IMR-90 (cell line): Measurements from ENCODE around the gene NEIL1. TPM values are rescaled to one million over a fixed set of nuclear protein-coding genes. Genes with fewer than 3 reads are reported as not detected.

Experiments used
- ATAC-seq: fragments of 200-7000 bp; cut with Tn5 transposase; 2 replicates; pipeline ENCODE4 v1.9.1; 2020; ENCODE audit warnings: low read depth, mild to moderate bottlenecking, moderate library complexity
- BruUV-seq: library from RNA; stranded (reverse); fragments of 400-500 nt; replicated peaks from 2 replicates; lab custom pipeline; 2021; lab: Mats Ljungman, UMichigan
- CTCF ChIA-PET: fragments of 300-600 bp; formaldehyde crosslinking; extraction: SDS; loops from one replicate; lab custom pipeline; 2021; ENCODE audit warnings: antibody characterized with exemption; lab: Yijun Ruan, JAX
- POLR2A ChIA-PET: fragments of 300-600 bp; sonication (Branson Sonifier 250); formaldehyde crosslinking; loops from one replicate; lab custom pipeline; 2022; ENCODE audit warnings: antibody characterized with exemption; ENCODE audit not compliant: unreplicated experiment; lab: Charles Lee
- DNase-seq: peaks from one replicate; pipeline ENCODE4 v3.0.0; 2013
- H2AFZ ChIP-seq: replicated peaks from 2 replicates; pipeline ENCODE3; 2013; ENCODE audit warnings: low read length, mild to moderate bottlenecking; ENCODE audit not compliant: poor library complexity
- H2AK5ac ChIP-seq: 2 replicates; pipeline ENCODE4 v1.6.1; 2013; ENCODE audit warnings: low read depth, low read length, inconsistent platforms
- H2AK9ac ChIP-seq: replicated peaks from 2 replicates; pipeline ENCODE3; 2013; ENCODE audit warnings: mild to moderate bottlenecking, low read depth, low read length, moderate library complexity; ENCODE audit not compliant: poor library complexity
- H2BK120ac ChIP-seq: 2 replicates; pipeline ENCODE4 v1.6.1; 2013; ENCODE audit warnings: low read depth, low read length, inconsistent platforms
- H2BK15ac ChIP-seq: 3 replicates; pipeline ENCODE4 v1.6.1; 2013; ENCODE audit warnings: low read depth, low read length, inconsistent platforms
- H2BK20ac ChIP-seq: 2 replicates; pipeline ENCODE4 v1.6.1; 2013; ENCODE audit warnings: low read depth, mild to moderate bottlenecking, inconsistent platforms, low read length, moderate library complexity
- H2BK5ac ChIP-seq: 2 replicates; pipeline ENCODE4 v1.6.1; 2013; ENCODE audit warnings: mild to moderate bottlenecking, low read depth, low read length, inconsistent platforms; ENCODE audit not compliant: poor library complexity, severe bottlenecking
- H3K14ac ChIP-seq: replicated peaks from 2 replicates; pipeline ENCODE4 v1.6.1; 2013; ENCODE audit warnings: low read depth, low read length, inconsistent platforms
- H3K18ac ChIP-seq: 2 replicates; pipeline ENCODE4 v1.6.1; 2013; ENCODE audit warnings: low read depth, low read length, control low read depth
- H3K23ac ChIP-seq: 2 replicates; pipeline ENCODE4 v1.6.1; 2013; ENCODE audit warnings: low read depth, low read length, inconsistent platforms
- H3K27ac ChIP-seq: 2 replicates; pipeline ENCODE4 v1.5.1; 2013; ENCODE audit warnings: mild to moderate bottlenecking, control low read depth, low read length; ENCODE audit not compliant: insufficient read depth
- H3K27me3 ChIP-seq: 2 replicates; pipeline ENCODE4 v1.6.1; 2013; ENCODE audit warnings: low read length; ENCODE audit not compliant: control insufficient read depth, insufficient read depth
- H3K36me3 ChIP-seq: 2 replicates; pipeline ENCODE4 v1.6.1; 2013; ENCODE audit warnings: low read length, mixed read lengths; ENCODE audit not compliant: control insufficient read depth, insufficient read depth
- H3K4ac ChIP-seq: 2 replicates; pipeline ENCODE4 v1.6.1; 2013; ENCODE audit warnings: low read depth, low read length, inconsistent platforms
- H3K4me1 ChIP-seq: 2 replicates; pipeline ENCODE4 v1.6.1; 2013; ENCODE audit warnings: low read length, mixed read lengths; ENCODE audit not compliant: control insufficient read depth, insufficient read depth
- H3K4me2 ChIP-seq: 2 replicates; pipeline ENCODE4 v1.6.1; 2013; ENCODE audit warnings: low read depth, mild to moderate bottlenecking, control low read depth, low read length, moderate library complexity
- H3K4me3 ChIP-seq: 2 replicates; pipeline ENCODE4 v1.5.1; 2013; ENCODE audit warnings: low read depth, mild to moderate bottlenecking, control low read depth, low read length, moderate library complexity; ENCODE audit not compliant: insufficient read depth
- H3K56ac ChIP-seq: 2 replicates; pipeline ENCODE4 v1.6.1; 2013; ENCODE audit warnings: low read length, inconsistent platforms; ENCODE audit not compliant: insufficient read depth; ENCODE audit errors: extremely low read depth
- H3K79me1 ChIP-seq, 2 experiments: 2 replicates each; pipeline ENCODE4 v1.6.1; 2013; ENCODE audit warnings: low read length in 2 of 2, inconsistent platforms in 1 of 2, low read depth in 1 of 2
- H3K9ac ChIP-seq: 2 replicates; pipeline ENCODE4 v1.6.1; 2013; ENCODE audit warnings: low read depth, low read length, control low read depth
- H3K9me1 ChIP-seq: 2 replicates; pipeline ENCODE4 v1.6.1; 2013; ENCODE audit warnings: low read length, inconsistent platforms; ENCODE audit not compliant: insufficient read depth
- H3K9me3 ChIP-seq: 2 replicates; pipeline ENCODE4 v1.6.1; 2013; ENCODE audit warnings: low read length; ENCODE audit not compliant: control insufficient read depth, insufficient read depth
- H4K20me1 ChIP-seq: 2 replicates; pipeline ENCODE4 v1.6.1; 2013; ENCODE audit warnings: low read length, inconsistent platforms; ENCODE audit not compliant: insufficient read depth
- H4K5ac ChIP-seq: 2 replicates; pipeline ENCODE4 v1.6.1; 2013; ENCODE audit warnings: mild to moderate bottlenecking, low read depth, low read length, control low read depth
- H4K8ac ChIP-seq, 2 experiments: 2 replicates each; pipeline ENCODE4 v1.6.1; 2013; ENCODE audit warnings: low read depth in 2 of 2, low read length in 2 of 2, control low read depth in 1 of 2, inconsistent platforms in 1 of 2
- H4K91ac ChIP-seq: 2 replicates; pipeline ENCODE4 v1.6.1; 2013; ENCODE audit warnings: low read depth, low read length, inconsistent platforms; ENCODE audit not compliant: insufficient read depth
- BHLHE40 ChIP-seq: fragments of 150-350 bp; IDR thresholded peaks from 2 replicates; pipeline ENCODE4 v1.6.1; 2016; ENCODE audit warnings: mild to moderate bottlenecking, low read depth, low read length
- CEBPB ChIP-seq: IDR thresholded peaks from 2 replicates; pipeline ENCODE4 v1.6.1; 2012; ENCODE audit warnings: low read depth, low read length, improper control_type of control experiment
- CHD1 ChIP-seq: IDR thresholded peaks from 2 replicates; pipeline ENCODE4 v1.6.1; 2012; ENCODE audit warnings: low read depth, low read length, improper control_type of control experiment
- ELK1 ChIP-seq: fragments of 150-350 bp; IDR thresholded peaks from 2 replicates; pipeline ENCODE4 v1.6.1; 2016; ENCODE audit warnings: low read depth, mild to moderate bottlenecking, low read length, moderate library complexity, borderline replicate concordance
- MAFK ChIP-seq: IDR thresholded peaks from 2 replicates; pipeline ENCODE4 v1.6.1; 2012; ENCODE audit warnings: low read depth, low read length, improper control_type of control experiment
- MAZ ChIP-seq: IDR thresholded peaks from 2 replicates; pipeline ENCODE4 v1.6.1; 2012; ENCODE audit warnings: low read depth, mild to moderate bottlenecking, low read length, improper control_type of control experiment, moderate library complexity, borderline replicate concordance
- NFE2L2 ChIP-seq: fragments of 150-350 bp; IDR thresholded peaks from 2 replicates; pipeline ENCODE4 v1.6.1; 2016; ENCODE audit warnings: low read depth, mild to moderate bottlenecking, low read length
- POLR2A ChIP-seq: IDR thresholded peaks from 2 replicates; pipeline ENCODE4 v1.6.1; 2012; ENCODE audit warnings: mild to moderate bottlenecking, low read depth, low read length
- RCOR1 ChIP-seq: IDR thresholded peaks from 2 replicates; pipeline ENCODE4 v1.6.1; 2012; ENCODE audit warnings: mild to moderate bottlenecking, low read length, improper control_type of control experiment; ENCODE audit not compliant: insufficient replicate concordance
- RFX5 ChIP-seq: IDR thresholded peaks from 2 replicates; pipeline ENCODE4 v1.8.0; 2012; ENCODE audit warnings: low read depth, mild to moderate bottlenecking, low read length, moderate library complexity
- SMC3 ChIP-seq: fragments of 150-350 bp; IDR thresholded peaks from 2 replicates; pipeline ENCODE4 v1.6.1; 2016; ENCODE audit warnings: low read depth, mild to moderate bottlenecking, antibody characterized with exemption, low read length, moderate library complexity
- USF2 ChIP-seq: fragments of 150-350 bp; IDR thresholded peaks from 2 replicates; pipeline ENCODE4 v1.6.1; 2017; ENCODE audit warnings: mild to moderate bottlenecking, antibody characterized with exemption, low read length, low read depth
- WGBS, 2 experiments: methylation state at CpG; one replicate each; pipeline versions ENCODE4 v1.1.5 to v1.1.7; 2013; ENCODE audit warnings: missing lambda C conversion rate in 2 of 2; ENCODE audit not compliant: insufficient read length in 1 of 2; ENCODE audit errors: extremely low coverage in 2 of 2; 5-methylcytosine and 5-hydroxymethylcytosine counted together
- dilution Hi-C: fragments of 300-500 bp; cut with HindIII; formaldehyde crosslinking; loops from one replicate; pipeline ENCODE4 v1.14.3; 2018; ENCODE audit warnings: low sequenced_read_pairs; ENCODE audit not compliant: unreplicated experiment
- in situ Hi-C: fragments of 300-500 bp; cut with MboI; formaldehyde crosslinking; loops from 3 replicates; pipeline ENCODE4 v1.14.3; 2019; ENCODE audit warnings: low sequenced_read_pairs, inconsistent platforms, mixed read lengths
- intact Hi-C: fragments of 100-400 bp; cut with micrococcal nuclease; formaldehyde crosslinking; loops from 2 replicates; pipeline ENCODE4 v1.10.0; 2022
- polyA plus RNA-seq, 3 experiments: library from polyadenylated mRNA; depleted of rRNA; stranded (reverse); fragments of >200 nt; gene quantifications; 2 replicates each; pipeline ENCODE4 v1.2.3, GENCODE V29; 2012; ENCODE audit warnings: low replicate concordance in 1 of 3
- total RNA-seq: library from RNA; depleted of rRNA; stranded (reverse); fragments of >200 nt; gene quantifications from 2 replicates; pipeline ENCODE4 v1.2.3, GENCODE V29; 2012
- TF ChIP-seq, protein P1 (sequence below): conservative IDR thresholded peaks from 2 replicates; pipeline ENCODE4 v1.5.1; 2012; ENCODE audit warnings: mild to moderate bottlenecking, low read depth, low read length, improper control_type of control experiment

The NEIL1 gene
- total and polyA plus RNA-seq, 2 of the 4 experiments (the other 2 are of a cell fraction), result 1.1 to 3.6 TPM

DNA sequence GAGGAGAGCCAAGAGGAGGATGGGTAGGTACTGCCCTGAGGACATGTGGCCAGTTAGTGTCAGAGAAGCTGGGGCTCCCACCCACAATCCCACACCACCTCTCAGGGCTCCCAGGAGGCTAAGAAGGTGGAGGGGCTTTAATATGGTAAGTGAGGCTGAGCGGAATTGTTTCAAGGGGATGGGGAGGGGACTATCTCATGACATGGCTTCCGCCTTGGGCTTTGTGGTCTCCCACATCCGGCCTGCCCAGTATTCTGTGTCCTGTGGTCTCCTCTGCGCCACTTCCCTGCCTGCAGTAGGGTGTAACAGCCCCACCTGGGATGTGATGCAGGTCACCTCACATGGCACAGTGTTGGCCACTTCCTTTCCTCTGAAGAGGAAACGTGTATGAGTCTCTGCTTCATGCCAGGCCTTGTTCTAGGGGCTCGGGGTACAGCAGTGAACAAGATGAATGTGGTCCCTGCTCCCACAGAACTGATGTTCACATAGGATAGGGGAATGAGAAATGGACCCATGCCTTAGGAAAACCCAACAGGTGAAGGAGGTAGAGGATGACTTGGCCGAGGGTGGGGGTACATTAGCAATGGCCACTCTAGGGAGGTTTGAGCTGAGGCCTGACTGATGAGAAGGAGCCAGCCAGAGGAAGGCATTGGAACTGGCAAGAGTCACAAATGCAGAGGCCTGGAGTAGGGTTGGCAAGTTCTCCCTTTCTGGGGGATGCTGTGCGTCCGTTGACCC, 3.2 kb downstream of the NEIL1 start:
- H4K91ac ChIP-seq, result no peak overlapping the region
- no peaks in the 10 kb centered on the region for H3K79me1 ChIP-seq
- H3K9me1 ChIP-seq, result peaks cover 20% of the 10 kb centered on the region
- H2AK5ac ChIP-seq, result no peak overlapping the region
- dilution Hi-C loops (no loop called here), intact Hi-C loops (no loop called here), in situ Hi-C loops (no loop called here)
- no peaks in the 10 kb centered on the region for H3K9me3 ChIP-seq
- DNase-seq, result no peak
- peaks cover 3% of the 10 kb centered on the region; the same call in 1 of the 2 replicates for H3K4me1 ChIP-seq
- TF ChIP-seq USF2, result no peak
- TF ChIP-seq POLR2A, result no peak
- TF ChIP-seq, protein P1, sequence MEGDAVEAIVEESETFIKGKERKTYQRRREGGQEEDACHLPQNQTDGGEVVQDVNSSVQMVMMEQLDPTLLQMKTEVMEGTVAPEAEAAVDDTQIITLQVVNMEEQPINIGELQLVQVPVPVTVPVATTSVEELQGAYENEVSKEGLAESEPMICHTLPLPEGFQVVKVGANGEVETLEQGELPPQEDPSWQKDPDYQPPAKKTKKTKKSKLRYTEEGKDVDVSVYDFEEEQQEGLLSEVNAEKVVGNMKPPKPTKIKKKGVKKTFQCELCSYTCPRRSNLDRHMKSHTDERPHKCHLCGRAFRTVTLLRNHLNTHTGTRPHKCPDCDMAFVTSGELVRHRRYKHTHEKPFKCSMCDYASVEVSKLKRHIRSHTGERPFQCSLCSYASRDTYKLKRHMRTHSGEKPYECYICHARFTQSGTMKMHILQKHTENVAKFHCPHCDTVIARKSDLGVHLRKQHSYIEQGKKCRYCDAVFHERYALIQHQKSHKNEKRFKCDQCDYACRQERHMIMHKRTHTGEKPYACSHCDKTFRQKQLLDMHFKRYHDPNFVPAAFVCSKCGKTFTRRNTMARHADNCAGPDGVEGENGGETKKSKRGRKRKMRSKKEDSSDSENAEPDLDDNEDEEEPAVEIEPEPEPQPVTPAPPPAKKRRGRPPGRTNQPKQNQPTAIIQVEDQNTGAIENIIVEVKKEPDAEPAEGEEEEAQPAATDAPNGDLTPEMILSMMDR, result no peak
- no peak for TF ChIP-seq SMC3
- TF ChIP-seq RFX5, result no peak
- no peak for TF ChIP-seq RCOR1
- no peak for TF ChIP-seq NFE2L2
- no peak for TF ChIP-seq CHD1
- TF ChIP-seq MAFK, result no peak
- no peak for TF ChIP-seq ELK1
- TF ChIP-seq MAZ, result no peak
- TF ChIP-seq BHLHE40, result no peak
- no peak for TF ChIP-seq CEBPB
- POLR2A ChIA-PET, result no interaction called here
- H3K56ac ChIP-seq, result no peak overlapping the region
- no TSS peak for BruUV-seq
- no peak overlapping the region for H2BK120ac ChIP-seq
- CTCF ChIA-PET, result no interaction called here
- no peak overlapping the region for H3K18ac ChIP-seq
- H2BK20ac ChIP-seq, result no peak overlapping the region
- H4K8ac ChIP-seq, result no peak overlapping the region
- H3K23ac ChIP-seq, result no peak overlapping the region
- peaks cover 5% of the 10 kb centered on the region; the same call in 1 of the 2 replicates for H3K36me3 ChIP-seq
- no peak overlapping the region for H3K9ac ChIP-seq
- no peak overlapping the region for H3K4me2 ChIP-seq
- no peak overlapping the region for H2BK15ac ChIP-seq
- no peak overlapping the region for H3K14ac ChIP-seq
- no peak overlapping the region for H2AK9ac ChIP-seq
- H2BK5ac ChIP-seq, result no peak overlapping the region
- H4K5ac ChIP-seq, result no peak overlapping the region
- no peak overlapping the region for H3K4me3 ChIP-seq
- 70% methylated on average over 1 of the region's 9 CpGs; no CpG with 5 or more reads in 1 of the 2 experiments for WGBS, 2 experiments
- no peak overlapping the region for H2AFZ ChIP-seq
- peaks cover 2% of the 10 kb centered on the region; the same call in 1 of the 2 replicates for H3K27me3 ChIP-seq
- no peak overlapping the region for H3K4ac ChIP-seq
- ATAC-seq, result no peak
- H4K20me1 ChIP-seq, result no peaks in the 10 kb centered on the region; the same call in 1 of the 2 replicates
- no peak overlapping the region for H3K27ac ChIP-seq
